Stimulated activated CD8-positive, alpha-beta memory T cell treated with anti-CD3 and anti-CD28 coated beads, Interleukin-15, amount 100 ng/mL, for 1 hour (primary cell): ENCODE measurements around the gene CAMSAP2.

ENCODE experiments used
- DNase-seq: peaks from one replicate; pipeline ENCODE4 v3.0.0-alpha.2; 2020; ENCODE audit warnings: low read depth

The CAMSAP2 gene

GRCh38 chr1:200838676-200839445, 100.2 kb downstream of the CAMSAP2 start:
- no peak for DNase-seq

GRCh38 chr1:200845360-200845759, 106.7 kb downstream of the CAMSAP2 start:
- no peak for DNase-seq

GRCh38 chr1:200846398-200846797, 107.7 kb downstream of the CAMSAP2 start:
- no peak for DNase-seq

GRCh38 chr1:200849430-200849829, 110.7 kb downstream of the CAMSAP2 start:
- DNase-seq = no peak

- no peak for DNase-seq
These were observed 111.9 kb downstream of the CAMSAP2 start for GRCh38 chr1:200850554-200850953.

GRCh38 chr1:200856716-200857357, 118.1 kb downstream of the CAMSAP2 start:
- no peak for DNase-seq

- no peak for DNase-seq
These were observed 119.1 kb downstream of the CAMSAP2 start for GRCh38 chr1:200857804-200858203.

- no peak for DNase-seq
These were observed 123.4 kb downstream of the CAMSAP2 start for GRCh38 chr1:200861937-200862647.

- no peak for DNase-seq
These were observed 124.2 kb downstream of the CAMSAP2 start for GRCh38 chr1:200862713-200863415.

- no peak for DNase-seq
These were observed 127.4 kb downstream of the CAMSAP2 start for GRCh38 chr1:200866116-200866515.

GRCh38 chr1:200866521-200866920, 127.8 kb downstream of the CAMSAP2 start:
- no peak for DNase-seq

- DNase-seq = no peak
These were observed 128.5 kb downstream of the CAMSAP2 start for GRCh38 chr1:200867018-200867811.

- no peak for DNase-seq
These were observed 130.7 kb downstream of the CAMSAP2 start for GRCh38 chr1:200869376-200869752.

GRCh38 chr1:200869753-200870391, 131.2 kb downstream of the CAMSAP2 start:
- no peak for DNase-seq

- DNase-seq = no peak
These were observed 133.9 kb downstream of the CAMSAP2 start, which contains the start of gene GPR25 for GRCh38 chr1:200872446-200873115. Gene GPR25 (plus strand): TSS chr1:200872981. CDS start chr1:200873038, 57 bp downstream.

- no peak for DNase-seq
These were observed 134.5 kb downstream of the CAMSAP2 start for GRCh38 chr1:200873116-200873670.

GRCh38 chr1:200873671-200874397, 135.1 kb downstream of the CAMSAP2 start:
- DNase-seq = no peak

GRCh38 chr1:200874694-200875093, 136.0 kb downstream of the CAMSAP2 start:
- no peak for DNase-seq

GRCh38 chr1:200875416-200875815, 136.7 kb downstream of the CAMSAP2 start:
- DNase-seq = no peak
